Hepatic stellate cell (primary cell): ENCODE data around the gene LRRC8D.

ENCODE experiments used
- DNase-seq: peaks from one replicate; pipeline ENCODE4 v3.0.0; 2011; ENCODE audit warnings: low spot score

The LRRC8D gene

DNA sequence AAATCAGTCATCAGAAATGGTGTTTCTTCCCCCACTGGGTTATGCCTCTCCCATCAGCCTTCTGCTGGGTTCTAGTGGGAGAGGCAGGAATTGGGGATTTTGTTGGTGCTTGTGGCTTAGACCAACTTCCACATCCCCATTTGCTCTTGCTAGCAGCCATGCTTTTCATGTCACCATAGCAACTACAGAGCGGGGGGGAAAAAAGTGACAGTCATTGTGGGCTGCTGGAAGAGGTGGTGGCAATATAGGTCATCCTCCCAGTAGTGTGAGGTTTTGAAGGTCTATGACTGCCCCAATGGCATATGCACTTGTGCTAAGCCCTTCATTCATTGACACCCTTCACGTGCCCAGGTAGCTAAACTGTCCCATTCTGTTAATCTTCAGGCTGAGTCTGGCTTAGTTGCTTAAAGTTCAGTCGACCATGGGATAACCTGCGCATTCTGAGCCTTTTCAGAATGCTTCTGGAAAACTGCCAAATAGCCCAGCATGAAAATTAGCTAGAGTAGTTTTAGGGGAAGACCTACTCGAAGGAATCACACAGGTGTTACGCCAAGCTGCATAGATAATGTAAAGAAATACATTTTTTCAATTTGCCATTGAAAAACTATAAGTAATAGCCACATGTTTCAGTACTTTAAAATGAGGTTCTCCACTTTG, 120.4 kb downstream of the LRRC8D start:
- no peak for DNase-seq

DNA sequence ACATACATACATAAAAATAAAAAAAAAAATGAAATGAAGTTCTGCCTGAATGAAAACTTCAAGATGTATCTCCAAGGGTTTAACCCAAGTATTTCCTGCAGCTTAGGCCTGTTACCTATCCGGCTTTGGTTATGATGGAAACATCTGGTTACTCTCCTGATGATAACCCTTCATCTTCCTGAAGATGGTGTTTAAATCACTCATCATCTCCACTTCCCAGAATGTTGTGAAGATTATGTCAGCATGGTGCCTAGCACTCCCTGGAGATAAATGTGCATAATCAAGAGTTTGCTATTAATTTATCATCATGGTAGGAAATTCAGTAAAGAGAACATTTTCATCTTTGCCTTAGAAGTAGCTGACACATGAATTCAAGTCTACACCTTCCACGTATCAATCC, 121.2 kb downstream of the LRRC8D start:
- DNase-seq, result no peak

DNA sequence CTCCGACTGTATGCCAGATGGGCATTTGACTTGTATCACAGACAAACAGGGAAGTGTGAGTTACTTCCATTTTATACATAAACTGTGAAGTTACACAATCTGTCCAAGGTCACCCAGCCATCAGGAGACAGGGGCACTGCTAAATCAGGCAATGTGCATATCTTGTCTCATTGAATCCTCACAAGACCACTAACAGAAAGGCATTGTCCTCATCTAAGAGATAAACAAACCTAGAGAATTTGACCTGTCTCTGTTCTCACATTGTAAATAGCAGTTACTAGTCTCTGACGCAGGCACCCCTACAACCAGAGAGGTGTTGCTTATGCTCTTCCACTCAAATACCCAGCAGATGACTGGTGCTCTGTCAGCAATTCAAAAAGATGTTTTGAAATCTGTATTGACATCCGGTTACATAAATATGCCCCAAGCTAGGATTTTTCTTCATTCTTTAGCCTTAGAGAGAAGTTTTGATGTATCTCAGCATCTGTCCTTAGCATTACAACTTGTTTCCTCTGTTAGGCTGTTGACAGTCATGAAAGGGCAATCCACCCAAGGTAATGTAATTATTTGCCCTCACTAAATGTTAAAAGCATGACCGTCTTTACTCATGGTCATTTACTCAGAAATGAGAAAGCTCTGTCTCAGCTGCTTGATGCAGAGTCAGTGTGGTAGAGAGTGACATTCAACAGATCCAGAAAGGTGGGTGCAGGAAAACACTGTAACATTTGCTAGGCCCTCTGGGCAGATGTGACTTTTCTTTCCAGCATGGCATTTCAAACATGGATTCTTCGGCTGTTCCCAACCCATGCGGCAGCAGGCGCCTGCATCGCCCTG, 122.2 kb downstream of the LRRC8D start:
- no peak for DNase-seq

DNA sequence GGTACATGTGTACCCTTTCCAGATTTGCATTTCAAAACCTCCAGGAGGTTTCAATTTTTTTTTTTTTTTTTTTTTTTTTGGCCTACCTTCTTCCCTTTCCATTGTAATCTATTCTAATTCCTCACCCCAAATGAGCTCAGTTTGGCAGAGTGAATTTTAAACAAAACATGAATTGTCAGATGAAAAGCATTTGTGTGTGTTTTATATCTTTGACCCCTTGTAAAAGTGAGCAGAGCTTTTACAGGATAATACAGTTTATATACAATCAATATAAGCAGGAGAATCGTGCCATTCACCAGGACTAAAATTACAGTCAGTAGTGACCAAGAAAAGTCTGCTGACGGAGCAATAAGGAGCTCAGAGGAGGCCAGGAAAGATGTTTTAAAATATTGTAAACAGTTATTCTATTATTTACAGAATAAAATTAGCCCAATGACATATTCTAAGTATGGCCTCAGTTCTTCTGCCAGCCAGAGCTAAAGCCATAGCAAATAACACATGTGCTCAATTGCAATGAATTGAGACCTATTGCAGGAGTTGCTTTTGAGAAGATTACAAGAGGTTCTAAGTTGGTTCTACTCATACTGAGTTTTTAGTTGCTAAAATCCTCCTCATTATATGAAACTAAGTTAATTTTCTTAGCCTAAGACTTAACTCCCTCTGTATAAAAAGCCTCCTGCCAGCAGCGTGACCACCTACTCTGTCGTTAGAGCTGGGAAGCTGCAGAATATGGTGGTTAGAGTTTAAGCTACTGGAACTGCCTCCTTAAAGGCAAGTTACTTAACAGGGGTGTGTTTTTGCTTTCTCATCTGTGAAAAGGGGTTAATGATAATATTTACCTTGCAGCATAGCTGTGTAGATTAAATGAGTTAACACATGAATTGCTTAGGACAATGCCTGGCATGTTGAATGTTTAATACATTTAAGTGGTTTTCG, 123.3 kb downstream of the LRRC8D start:
- DNase-seq, result no peak

DNA sequence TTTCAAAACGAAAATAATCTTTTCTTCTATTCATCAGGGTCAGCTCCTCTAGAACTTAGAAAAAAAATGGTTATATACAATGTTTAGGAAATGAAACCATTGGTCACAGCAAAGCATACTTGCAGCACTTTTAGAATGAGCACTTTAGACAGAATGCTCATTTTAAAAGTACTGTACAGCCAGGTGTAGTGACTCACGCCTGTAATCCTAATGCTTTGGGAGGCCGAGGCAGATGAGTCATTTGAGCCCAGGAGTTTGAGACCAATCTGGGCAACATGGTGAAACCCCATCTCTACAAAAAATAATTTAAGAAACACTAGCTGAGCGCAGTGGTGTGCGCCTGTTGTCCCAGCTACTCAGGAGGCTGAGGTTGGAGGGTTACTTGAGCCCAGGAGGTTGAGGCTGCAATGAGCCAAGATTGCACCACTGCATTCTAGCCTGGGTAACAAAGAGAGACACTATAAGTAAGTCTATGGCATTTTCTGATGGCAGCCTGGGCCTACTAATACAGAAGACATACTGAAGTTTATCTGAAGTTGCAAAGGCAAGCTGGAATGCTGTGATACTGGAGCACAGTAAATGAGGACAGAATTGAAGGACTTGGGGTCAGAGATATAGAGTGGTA, 125.1 kb downstream of the LRRC8D start:
- DNase-seq, result no peak

DNA sequence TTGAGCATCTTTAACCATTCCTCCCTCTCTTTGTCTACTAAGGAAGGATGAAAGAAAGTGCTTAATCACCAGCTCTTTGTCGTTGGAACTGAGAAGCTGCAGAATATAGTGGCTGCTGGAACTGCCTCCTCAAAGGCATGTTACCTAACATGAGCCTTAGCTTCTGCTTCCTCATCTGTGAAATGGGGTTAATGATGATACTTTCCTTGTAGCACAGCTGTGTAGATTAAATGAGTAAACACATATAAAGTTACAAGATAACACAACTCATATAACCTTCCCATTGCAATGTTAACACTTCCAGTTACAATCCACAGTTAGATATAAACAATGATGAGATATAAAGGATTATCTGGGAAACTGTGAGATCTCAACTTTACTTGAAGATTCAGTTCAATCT, 125.7 kb downstream of the LRRC8D start:
- no peak for DNase-seq

DNA sequence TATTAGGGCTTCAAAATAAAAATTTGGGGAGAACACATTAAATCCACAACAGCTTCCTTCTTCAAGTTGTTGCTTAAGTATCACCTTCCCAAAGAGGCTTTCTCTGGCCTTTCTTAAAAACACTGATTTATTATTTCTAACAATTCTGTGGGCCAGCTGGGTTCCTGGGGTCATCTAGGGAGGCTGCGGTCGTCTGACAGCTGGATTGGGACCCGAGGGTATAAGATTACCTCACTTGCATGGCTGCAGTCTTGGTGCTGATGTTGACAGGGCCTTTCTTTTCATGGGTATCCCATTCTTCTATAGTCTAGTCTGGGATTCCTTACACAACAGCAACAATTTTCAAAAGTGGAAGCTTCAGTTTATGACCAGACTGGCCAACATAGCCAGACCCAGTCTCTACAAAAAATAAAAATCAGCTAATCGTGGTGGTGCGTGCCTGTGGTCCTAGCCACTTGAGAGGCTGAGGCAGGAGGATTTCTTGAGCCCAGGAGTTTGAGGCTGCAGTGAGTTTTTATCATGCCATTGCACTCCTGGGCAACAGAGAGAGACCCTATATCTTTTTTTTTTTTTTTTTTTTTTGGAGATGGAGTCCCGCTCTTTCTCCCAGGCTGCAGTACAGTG, 128.0 kb downstream of the LRRC8D start:
- no peak for DNase-seq

DNA sequence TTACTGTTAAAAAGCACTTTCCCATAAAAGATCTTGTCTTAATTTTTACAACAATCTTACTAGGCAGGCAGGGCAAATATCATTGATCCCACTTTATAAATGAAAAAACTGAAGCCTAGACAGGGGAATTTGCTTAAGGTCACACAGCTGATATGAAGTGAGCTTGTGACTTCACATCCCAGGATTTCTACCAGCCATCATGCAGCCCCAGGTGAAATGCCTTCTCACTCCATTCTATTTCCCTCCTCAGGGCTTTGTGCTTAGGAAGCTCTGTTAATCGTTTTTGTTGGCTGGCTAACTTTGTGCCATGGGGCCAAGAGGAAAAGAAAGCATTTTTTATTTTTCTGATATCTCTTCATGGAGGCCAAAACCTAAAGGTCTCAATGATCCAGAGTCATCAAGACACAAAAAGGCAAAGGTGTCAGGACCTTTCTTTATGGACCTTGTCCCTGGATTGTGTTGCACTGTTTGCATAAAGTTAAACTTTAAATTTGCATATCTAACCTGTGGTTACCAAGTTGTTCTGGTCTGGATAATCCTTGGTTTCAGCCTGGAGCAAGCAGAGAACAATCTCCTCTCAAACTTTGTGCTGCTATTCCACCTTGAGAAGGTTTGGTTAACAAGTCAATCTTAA, 129.3 kb downstream of the LRRC8D start:
- no peak for DNase-seq

DNA sequence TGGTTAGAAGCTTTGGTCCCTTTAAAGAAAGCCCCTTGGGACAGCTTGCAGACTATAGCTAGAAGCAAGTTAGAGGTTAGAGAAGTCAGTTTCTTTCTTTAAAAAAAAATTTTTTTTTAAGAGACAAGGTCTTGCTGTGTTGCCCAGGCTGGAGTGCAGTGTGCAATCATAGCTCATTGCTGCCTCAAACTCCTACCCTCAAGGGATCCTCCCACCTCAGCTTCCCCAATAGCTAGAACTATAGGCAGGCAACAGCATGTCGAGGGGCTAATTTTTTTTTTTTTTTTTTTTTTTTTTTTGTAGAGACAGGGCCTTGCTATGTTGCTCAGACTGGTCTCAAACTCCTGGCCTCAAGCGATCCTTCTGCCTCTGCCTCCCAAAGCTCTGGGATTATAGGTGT, 129.9 kb downstream of the LRRC8D start:
- no peak for DNase-seq

DNA sequence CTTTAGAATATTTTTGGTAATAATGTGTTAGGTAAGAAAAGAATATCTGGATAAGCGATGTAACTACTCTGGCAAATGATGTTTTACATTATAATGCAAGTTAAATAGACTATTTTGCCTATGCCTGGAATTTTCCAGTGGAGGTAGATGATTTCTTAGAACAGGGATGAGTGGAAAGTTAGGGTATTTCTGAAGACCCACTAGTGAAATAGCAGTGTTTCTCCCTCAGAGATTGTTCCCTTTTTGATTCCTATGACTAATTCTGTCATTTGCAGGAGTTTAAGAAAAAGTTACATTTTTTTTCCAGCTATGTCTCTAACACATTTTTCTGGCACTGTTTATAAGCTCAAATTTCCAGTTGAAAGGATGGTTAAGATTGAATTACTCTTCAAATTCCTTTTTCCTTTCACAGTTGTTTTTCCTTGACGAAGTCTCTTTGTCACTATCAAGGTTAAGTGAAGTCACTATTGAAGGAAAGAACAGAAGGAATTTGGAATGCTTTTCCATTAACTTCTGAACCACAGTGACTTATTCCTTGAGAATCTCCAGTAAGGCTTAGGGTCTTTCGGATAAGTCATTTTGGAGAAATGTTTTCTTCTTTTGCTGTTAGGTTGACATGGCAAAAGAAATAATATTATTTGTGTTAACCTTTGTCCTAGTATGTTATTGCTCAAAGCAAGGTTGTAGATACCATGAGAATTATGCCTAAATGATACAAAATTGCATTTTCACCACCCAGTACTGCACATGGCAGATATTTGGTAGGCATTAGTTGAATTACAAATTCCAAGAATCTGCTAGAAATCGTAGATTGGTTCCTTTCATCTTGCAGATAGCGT, 131.2 kb downstream of the LRRC8D start:
- DNase-seq, result peak; percentile 51

DNA sequence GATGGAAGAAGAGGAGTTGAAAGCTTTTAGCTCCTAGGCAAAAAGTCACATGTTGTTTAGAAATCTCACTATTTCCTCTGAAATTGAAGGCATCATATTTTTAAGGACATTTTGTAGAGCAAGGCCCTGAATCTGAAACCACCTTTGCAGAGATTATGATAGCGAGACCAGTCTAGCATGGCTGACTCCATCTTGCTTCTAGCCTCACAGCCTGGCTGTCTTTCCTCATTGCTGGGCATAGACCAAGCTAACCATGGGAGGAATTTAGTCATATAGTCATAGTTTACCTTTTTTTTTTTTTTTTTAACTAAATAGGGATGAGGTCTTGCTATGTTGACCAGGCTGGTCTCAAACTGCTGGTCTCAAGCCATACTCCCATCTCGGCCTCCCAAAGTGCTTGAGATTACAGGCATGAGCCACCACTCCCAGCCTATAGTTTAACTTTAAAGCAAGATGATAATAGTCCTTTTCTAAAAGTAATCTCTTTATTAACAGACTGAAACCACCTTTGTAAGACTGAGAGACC, 131.8 kb downstream of the LRRC8D start:
- no peak for DNase-seq

DNA sequence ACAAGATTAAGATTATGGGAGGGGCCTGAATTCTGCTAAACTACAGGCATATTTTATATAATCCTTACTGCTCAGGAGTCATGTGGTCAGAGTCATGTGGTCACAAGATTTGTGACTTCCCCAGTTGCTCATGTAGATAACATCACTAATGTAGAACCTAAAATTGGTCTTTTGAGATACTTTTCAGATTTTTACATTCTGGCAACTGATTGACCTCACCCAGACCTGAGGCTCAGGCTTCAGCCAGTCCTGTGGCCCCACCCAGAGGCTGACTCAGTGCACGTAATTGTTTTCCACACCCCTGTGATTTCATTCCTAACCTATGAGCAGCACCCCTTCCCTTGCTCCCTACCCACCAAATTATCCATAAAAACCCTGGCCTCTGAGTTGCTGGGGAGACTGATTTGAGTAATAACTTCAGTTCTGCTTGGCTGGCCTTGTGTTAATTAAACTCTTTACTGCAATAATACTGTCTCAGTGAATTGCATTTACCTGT, 132.3 kb downstream of the LRRC8D start:
- peak; percentile 34 for DNase-seq

DNA sequence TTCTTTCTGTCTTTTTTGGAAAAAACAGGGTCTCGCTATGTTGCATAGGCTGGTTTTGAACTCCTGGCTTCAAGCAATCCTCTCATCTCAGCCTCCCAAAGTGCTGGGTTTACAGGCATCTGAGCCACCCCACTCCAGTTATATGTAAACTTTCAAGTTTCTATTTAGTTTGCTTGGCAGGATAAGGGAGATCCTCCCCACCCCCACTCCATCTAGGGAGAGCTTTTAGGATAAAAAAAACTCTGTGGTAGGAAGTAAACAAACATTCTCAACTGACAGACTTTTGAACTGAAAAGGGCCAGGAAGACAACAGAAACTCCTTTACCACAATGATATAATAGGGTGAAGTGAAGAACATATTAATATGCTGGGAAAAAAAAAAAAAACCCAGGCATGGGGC, 133.1 kb downstream of the LRRC8D start:
- DNase-seq, result no peak

DNA sequence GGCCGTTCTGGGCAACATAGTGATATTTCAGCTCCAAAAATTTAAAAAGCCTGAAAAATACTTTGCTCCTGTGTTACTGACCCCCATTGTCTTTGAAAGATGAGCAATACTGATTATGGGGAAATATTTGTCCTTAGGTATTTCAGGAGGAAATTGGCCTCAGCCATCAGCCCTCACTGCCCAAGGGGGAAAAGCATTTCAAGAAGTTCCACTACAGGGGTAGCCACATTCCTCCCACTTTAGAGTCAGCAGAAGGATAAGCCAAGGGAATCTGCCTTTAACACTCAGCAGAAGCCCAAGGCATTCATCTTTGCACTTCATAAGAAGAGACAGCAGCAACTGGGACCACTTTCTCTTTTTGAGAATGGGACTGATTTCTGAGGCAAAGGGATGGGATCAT, 133.6 kb downstream of the LRRC8D start:
- no peak for DNase-seq

DNA sequence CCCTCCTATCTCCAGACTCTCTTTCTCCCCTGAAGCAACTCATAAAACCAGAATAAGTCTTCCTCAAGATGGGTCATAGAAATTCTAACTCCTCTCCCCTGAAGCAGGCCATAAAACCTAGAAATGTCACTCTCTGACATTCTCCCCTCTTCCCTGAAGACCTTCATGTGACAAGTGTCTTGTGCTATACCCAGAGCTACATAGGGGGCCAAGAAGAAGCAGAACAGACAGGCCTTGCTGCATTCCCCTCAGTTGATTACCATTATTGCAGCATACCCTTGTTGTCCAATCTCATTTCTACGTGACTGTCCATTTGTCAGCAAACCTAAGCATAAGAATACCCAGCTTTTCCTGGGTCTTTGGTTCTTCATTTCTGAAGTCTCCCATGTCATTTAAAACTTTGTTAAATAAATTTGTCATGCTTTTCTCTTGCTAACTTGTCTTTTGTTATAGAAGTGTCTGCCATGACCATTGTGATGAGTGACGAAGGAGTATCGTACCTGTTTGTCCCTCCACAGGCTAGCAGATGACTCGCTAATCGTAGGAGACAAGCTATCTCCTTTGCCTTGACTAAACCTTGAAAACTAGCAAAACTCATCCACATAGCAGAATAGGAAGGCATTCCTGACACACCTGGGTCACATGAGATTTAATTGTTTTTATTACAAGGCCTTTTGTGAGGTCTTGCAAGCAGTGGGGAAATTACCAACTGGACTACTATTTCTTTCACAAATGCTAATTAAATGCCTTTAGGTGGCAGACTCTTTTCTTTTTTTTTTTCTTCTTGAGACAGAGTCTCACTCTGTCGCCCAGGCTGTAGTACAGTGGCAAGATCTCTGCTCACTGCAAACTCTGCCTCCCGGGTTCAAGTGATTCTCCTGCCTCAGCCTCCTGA, 134.7 kb downstream of the LRRC8D start:
- no peak for DNase-seq

DNA sequence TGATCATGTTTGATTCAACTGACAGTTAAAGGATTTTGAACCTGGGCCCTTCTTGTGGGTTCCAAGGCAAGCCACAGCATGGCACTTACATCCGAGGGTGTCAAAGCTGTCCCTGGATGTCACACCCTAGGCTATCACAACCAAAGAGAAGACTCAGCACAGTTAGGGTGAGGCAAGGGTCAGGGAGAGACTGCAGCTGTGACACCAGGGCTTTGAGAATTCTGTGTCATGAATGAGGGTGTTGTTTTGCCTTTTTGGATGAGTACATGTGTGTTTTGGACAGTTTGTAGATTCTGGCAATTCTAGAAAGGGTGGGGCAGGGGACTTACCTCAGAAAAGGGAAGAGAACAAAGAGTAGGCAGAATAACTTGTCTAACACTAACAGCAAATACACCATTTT, 136.3 kb downstream of the LRRC8D start:
- no peak for DNase-seq

DNA sequence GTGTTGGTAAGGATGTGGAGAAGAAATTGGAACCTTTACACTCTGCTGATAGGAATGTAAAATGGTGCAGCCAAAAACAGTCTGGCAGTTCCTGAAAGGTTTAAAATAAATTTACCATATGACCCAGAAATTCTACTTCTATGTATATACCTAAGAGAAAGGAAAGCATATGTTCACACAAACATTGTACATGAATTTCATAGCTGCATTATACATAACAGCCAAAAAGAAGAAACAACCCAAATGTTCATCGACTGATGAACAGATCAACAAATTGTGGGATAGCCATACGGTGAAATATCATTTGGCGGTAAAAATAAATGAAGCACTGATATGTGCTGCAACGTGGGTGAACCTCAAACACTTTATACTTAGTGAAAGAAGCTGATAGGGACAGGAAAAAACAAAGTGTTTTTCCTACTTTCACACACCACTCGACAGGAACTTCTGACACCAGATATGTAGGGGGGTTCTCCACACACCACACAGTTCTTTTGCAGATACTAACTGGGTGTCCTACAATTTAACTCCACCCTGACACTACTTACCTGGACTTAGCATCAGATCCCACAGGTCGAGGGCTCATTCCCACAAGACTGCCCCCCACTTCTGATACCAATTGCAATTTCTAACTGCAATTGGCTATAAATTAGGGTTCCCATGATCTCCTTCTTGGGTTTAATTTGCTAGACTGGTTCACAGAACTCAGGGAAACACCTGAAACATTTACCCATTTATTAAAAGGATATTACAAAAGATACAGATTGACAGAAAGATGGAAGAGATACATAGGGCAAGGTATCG, 138.2 kb downstream of the LRRC8D start:
- no peak for DNase-seq

DNA sequence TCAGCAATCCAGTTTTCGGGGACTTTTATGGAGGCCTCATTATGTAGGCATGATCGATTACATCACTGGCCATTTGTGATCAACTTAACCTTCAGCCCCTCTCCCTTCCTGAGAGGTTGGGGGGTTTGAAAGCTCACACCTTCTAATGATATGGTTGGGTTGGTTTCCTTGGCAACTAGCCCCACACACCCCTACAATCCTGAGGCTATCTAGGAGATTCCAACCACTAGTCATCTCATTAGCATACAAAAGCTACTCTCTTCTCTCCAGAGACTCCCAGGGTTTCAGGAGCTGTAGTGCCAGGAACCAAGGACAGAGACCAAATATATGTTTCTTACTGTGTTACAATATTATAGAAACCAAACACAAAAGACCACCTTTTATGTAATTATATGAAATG, 138.9 kb downstream of the LRRC8D start:
- no peak for DNase-seq
